Nucleus accumbens (tissue), 56 donors: ENCODE results near the gene CDR2.

Experiments used
- DNase-seq, 56 donors: peaks; one replicate each; lab custom pipeline; 2025; lab: John Stamatoyannopoulos, UW

Gene CDR2

GRCh38 chr16:22326771-22327445 is 47.5 kb downstream of the CDR2 start:
- no peak for DNase-seq

GRCh38 chr16:22326369-22326652 is 48.1 kb downstream of the CDR2 start:
- DNase-seq: no peak

GRCh38 chr16:22325598-22326368 is 48.6 kb downstream of the CDR2 start:
- DNase-seq: no peak

- no peak for DNase-seq
These were observed 49.4 kb downstream of the CDR2 start for GRCh38 chr16:22324787-22325597.

GRCh38 chr16:22323959-22324786 is 50.2 kb downstream of the CDR2 start:
- no peak for DNase-seq

- no peak for DNase-seq
These were observed 51.1 kb downstream of the CDR2 start for GRCh38 chr16:22323173-22323958.

GRCh38 chr16:22322741-22323140 is 51.7 kb downstream of the CDR2 start:
- DNase-seq: no peak

GRCh38 chr16:22322021-22322471 is 52.4 kb downstream of the CDR2 start:
- DNase-seq: no peak

GRCh38 chr16:22321340-22322001 is 52.9 kb downstream of the CDR2 start:
- peak in 35 of 56 donors; percentile 4 to 79 (median 34) for DNase-seq

- no peak for DNase-seq
These were observed 53.7 kb downstream of the CDR2 start for GRCh38 chr16:22320572-22321339.

- DNase-seq: no peak
These were observed 55.6 kb downstream of the CDR2 start for GRCh38 chr16:22318690-22319358.

- DNase-seq: no peak
These were observed 56.8 kb downstream of the CDR2 start for GRCh38 chr16:22317625-22318024.

GRCh38 chr16:22317001-22317530 is 57.4 kb downstream of the CDR2 start:
- DNase-seq: no peak

- no peak for DNase-seq
These were observed 58.0 kb downstream of the CDR2 start for GRCh38 chr16:22316411-22316811.

GRCh38 chr16:22315979-22316378 is 58.4 kb downstream of the CDR2 start:
- no peak for DNase-seq

GRCh38 chr16:22314661-22315626 is 59.5 kb downstream of the CDR2 start:
- no peak for DNase-seq
